HG03175 (cell line): Measurements from ENCODE around the gene ZC3H18.

Experiments used
- ATAC-seq: cut with Tn5 transposase; IDR thresholded peaks from one replicate; pipeline ENCODE4 v1.9.1; 2021; ENCODE audit warnings: mild to moderate bottlenecking, moderate library complexity; ENCODE audit not compliant: unreplicated experiment

ZC3H18 gene

DNA sequence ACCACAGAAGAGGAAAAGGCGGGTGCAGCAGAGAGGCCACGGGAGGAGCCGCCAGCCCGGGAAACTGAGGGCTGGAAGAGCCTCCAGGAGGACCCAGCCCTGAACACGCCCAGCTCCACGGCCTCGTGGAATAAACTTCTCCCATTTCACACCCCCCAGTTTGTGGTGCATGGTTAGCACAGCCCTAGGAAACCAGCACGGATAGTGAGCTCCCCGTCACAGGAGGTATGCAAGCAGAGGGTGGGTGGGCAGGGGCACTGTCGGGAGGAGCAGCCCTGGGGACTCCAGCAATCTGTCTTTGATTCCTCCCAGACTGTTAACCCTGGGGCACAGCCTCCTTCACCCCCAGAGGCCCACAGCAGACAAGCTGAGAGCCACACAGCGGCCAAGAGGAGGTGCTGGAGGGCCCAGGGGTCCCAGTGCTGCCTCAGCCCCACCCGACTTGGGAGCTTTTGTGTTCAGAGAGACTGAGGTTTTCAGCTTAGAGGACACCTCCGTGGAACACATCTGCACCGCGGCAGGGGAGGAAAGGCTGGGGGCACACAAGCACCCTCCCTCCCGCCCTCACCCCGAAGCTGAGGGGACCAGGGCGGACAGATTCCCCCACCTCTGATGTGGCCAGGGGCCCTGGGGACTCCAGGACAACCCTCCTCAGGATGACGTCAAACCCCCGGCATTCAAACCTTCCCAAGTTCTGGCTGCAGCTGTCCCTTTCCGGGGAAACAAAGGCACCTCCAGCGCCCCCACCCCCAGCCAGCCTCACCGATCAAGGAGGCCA, 66.5 kb downstream of the ZC3H18 start:
- no peak for ATAC-seq

DNA sequence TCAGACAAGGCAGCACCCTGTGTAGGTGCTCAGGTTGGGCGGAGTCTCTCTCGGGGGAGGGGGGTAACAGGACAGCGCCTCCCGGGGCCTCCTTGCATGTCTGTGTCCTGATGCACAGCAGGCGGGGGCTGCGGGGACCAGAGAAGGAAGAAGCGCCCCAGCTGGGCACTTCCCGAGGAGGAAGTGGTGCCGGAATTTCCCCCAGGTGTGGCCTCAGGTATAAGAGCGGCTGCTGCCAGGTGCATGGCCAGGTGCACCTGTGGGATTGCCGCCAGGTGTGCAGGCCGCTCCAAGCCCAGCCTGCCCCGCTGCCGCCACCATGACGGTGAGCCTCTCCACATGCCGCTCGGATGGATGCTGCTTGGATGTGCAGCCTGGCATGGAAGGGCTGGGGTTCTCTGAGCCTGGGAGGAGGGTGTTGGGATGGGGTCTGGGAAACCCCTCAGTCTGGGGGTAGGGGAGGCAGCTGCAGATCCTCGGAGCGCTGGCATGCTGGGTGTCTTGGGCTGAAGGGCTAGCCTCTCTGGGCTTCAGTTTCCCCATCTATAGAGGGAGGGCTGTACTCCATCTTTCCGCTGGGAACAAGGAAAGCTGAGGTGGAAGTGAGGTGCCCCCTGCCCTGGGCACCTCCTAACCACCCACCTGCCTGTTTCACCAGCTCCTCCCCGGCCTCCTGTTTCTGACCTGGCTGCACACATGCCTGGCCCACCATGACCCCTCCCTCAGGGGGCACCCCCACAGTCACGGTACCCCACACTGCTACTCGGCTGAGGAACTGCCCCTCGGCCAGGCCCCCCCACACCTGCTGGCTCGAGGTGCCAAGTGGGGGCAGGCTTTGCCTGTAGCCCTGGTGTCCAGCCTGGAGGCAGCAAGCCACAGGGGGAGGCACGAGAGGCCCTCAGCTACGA, 68.4 kb downstream of the ZC3H18 start, which contains the start of gene IL17C:
Gene IL17C (plus strand): TSS at position 250 of the 908 bp plus-strand sequence. CDS start 70 bp downstream, at position 320.
- no peak for ATAC-seq

DNA sequence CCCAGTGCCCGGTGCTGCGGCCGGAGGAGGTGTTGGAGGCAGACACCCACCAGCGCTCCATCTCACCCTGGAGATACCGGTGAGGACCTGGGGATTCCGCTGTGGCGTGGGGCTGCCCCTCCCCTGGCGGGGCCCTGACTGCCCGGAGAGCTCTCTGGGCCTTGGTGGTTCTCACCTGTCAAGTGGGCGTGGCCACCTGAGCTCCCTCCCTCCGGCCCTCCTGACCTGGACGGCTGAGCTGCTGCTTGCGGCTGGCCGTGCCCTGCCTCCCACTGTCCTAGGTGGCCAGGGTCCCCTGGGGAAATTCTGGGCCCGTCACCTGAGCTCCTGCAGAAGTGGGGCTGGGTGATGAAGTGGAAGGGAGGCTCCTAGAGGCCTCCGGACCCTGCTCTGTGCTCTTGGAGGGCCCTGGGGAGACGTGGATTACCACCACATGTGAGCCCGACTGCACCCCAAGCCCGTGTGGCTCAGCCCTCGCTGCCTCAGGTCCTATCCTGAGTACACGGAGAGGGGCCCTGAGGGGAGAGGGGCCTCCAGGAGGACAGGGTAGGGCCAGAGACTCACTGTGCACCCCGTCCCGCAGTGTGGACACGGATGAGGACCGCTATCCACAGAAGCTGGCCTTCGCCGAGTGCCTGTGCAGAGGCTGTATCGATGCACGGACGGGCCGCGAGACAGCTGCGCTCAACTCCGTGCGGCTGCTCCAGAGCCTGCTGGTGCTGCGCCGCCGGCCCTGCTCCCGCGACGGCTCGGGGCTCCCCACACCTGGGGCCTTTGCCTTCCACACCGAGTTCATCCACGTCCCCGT, 69.2 kb downstream of the ZC3H18 start:
- no peak for ATAC-seq

DNA sequence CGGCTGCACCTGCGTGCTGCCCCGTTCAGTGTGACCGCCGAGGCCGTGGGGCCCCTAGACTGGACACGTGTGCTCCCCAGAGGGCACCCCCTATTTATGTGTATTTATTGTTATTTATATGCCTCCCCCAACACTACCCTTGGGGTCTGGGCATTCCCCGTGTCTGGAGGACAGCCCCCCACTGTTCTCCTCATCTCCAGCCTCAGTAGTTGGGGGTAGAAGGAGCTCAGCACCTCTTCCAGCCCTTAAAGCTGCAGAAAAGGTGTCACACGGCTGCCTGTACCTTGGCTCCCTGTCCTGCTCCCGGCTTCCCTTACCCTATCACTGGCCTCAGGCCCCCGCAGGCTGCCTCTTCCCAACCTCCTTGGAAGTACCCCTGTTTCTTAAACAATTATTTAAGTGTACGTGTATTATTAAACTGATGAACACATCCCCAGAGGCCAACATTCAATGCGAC, 69.9 kb downstream of the ZC3H18 start:
- ATAC-seq, result no peak

DNA sequence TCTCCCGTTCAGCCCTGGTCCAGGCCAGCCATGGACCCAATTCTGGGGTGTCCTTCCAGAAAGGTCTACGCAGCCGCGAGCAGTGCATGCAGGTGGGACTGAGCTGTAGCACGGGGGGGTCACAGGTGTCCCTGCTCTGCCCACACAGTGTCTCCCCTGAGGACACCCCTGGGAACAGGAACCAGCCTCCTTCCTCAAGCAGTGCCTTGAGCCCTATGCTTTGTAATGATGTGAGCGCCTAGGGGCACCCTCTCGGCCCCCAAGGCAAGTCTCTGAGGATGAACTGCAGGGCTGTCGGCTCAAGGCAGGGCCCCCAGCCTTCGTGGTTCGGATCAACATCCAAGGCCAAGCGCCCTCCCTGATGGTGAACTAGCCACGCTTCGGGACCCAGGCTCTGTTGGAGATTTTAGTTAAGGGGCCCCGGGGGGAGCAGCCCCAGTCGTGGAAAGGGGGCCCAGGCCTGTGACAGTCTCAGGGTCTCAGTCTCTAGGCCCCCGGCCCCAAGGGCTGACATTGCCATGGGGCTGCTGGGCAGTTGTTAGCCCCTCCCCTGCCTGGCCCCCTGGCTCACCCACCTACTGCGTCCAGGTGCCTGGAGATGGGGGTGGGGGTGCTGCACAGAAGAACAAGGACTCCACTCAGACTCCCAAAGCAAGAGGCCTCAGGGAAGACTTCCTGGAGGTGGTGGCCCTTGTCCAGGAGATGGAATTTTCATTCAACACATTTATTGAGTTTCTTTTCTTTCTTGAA, 70.5 kb downstream of the ZC3H18 start:
- no peak for ATAC-seq

DNA sequence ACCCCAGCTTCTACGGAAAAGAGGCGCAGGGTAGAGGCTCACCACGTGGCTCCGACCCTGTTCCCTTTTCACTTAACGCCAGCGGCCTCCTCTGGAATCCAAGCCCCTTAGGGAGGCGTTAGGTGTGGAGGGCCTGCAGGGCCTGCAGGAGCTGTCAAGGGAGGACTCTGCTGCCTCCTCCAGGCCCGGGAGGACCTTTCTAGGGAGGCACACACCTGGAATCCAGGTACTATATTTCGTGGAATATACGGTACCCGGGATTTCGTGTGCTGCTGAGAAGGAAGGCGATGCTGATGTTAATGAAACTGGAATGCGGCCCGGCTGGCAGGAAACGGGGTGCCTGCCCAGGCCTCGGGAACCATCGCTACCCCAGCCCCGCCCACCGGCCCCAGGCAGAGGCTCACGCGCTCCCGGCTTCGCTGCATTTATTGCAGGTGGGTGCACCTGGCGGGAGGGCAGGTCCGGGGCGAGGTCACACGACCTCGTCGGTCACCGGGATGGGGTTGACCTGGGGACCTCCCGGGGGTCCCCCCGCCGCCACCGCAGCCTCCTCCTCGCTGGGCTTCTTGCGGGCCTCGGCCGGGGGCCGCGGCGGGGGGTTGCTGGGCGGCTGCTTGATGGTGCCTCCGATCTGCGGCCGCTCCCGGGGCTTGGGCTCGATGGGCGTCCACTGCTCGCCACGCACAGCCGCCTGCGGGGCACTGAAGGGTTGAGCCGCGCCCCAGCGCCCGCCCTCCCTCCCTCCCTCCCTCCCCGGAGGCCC, 72.9 kb downstream of the ZC3H18 start:
- ATAC-seq, result no peak

DNA sequence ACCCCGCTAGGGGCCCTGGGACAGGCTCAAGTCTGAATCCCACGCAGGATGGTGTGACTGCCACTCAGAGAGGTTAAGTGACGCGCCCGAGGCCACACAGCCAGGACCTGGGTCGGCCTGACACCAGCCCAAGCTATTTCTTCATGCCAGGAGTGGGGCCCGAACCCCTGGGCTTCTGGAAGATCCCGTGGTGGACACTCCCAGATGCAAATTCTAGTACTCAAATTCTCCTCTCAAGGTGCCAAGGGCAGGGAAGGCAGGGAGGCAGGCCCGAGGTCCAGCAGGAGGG, 73.4 kb downstream of the ZC3H18 start:
- ATAC-seq, result no peak

DNA sequence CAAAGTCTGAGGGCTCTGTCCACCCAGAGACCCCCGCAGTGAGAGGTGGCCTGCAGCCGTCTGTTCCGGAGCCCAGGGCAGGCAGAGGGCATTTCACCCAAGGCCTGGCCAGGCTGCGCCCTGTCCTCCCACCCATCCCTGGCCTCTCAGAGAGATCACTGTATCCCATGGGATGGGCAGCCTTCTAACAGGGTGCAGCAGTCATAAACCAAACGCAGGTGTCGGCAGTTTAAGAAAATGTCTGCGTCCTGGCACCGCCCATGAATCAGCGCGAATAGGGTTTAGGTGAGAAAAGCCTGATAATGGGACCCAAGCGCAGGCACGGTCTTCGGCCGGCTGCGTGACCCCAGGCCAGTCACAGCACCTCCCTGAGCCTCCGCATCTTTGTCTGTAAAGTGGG, 75.3 kb downstream of the ZC3H18 start:
- ATAC-seq, result no peak

DNA sequence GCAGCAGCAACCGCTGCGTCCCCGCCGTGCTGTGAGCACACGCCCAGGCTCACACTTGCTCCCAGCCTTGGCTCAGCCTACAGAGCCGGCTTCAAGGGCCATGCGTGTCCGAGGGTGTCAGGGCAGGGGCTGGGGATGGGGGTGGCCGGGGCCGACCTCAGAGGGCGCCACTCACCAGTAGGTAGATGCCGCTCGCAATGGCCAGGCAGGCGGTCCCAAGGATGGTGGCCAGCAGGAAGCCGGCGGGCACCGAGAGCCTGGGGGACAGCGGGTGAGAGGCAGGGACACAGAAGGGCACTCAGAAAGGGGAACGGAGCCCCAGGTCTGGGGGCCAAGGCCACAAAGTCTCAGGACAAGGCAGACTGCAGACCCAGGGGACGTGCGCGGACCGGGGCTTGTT, 75.7 kb downstream of the ZC3H18 start:
- ATAC-seq, result no peak

DNA sequence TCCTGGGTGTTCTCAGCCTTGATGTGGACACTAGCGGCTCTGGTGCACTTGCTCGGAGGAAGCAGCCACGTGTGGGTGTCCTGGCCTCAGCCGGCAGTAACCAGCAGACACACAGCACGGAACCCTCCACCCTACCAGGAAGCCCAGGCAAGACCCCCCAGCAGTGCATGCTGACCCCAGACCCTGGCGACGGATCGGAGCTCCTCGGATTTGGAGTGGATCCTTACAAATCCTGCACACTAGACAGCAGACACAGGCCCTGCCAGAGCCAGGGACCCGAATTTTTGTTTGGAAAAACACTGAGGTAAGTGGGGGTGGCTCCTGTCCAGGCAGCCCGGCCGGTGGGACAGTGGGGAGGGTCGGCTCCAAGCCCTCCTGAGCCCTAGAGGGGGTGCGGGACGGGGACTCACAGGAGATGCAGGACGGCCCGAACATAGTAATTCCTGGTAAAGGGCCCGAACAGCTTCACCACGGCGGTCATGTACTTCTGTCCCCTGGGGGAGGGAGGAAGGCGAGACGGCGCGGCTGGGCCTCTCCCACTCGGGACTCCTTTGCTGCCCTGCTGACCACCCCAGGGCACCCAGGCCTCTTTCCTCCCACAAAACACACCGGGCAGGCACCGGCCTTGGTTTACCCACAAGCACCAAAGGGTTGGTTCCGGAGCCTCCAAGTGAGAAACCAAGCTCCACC, 76.3 kb downstream of the ZC3H18 start:
- ATAC-seq, result no peak

DNA sequence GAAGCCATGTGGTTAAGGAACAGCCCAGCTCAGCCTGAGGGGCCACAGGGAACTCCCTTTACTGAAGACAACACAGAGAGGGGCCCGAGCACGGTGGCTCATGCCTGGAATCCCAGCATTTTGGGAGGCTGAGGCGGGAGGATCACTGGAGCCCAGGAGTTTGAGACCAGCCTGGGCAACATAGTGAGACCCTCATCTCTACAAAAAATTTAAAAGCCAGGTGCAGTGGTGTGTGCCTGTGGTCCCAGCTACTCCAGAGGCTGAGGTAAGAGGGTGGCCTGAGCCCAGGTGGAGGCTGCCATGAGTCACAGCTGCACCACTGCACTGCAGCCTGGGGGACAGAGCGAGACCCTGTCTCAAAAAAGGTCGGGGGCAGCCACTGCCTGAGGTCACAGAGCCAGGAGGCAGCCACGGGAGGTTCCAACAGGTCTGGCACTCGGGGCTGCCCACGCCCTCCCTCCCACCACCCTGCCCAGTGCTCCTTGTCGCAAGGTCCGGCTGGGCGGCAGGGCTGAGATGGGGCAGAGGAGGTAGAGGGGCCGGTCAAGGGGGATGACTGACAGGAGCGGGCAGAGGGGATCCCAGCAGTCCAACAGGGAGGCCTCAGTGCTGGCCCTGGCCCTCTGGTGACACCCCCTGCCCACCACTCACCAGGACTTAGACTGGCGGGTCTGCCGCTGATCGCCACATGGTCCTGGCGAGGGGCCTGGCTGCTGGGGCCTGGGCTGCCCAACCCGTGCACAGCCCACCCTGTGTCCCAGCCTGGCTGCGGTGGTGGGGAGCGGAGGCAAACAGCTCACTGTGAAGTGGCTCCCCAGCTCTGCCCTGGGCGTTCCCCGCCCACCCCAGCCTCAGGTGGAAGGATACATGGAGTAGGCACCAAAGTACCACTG, 77.2 kb downstream of the ZC3H18 start:
- ATAC-seq, result no peak

DNA sequence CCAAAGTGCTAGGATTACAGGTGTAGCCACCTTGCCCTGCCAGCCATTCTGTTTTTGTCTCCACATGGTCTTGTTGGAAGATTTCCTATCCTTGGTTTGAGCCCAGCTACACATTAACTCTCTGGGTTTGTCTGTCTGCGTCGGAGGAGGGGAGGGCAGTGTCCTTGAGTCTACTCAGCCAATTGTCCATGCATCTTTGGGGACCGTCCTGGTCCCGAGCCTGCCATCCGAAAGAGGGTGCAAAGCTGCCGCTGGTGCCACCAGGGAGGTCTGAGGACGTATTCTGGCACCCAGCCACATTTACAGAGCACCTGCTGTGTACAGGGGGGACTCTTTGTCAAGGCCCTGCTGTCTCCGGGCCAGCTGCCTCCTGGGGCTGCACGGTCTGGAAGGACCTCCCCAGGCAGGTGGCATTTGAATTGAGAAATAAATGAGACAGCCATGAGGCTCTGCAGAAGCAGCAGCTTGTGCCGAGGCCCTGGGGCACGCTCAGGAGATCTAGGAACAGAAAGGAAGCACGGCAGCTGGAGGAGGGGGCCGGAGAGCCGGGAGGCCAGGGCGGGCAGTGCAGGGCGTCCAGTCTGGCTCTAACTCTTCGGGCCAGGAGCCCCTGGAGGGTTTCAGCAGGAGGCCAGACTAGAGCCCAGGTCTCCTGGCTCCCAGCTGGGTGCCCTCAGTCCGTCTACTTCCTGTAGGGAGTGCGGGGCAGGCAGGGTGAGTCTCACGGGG, 79.2 kb downstream of the ZC3H18 start:
- no peak for ATAC-seq

DNA sequence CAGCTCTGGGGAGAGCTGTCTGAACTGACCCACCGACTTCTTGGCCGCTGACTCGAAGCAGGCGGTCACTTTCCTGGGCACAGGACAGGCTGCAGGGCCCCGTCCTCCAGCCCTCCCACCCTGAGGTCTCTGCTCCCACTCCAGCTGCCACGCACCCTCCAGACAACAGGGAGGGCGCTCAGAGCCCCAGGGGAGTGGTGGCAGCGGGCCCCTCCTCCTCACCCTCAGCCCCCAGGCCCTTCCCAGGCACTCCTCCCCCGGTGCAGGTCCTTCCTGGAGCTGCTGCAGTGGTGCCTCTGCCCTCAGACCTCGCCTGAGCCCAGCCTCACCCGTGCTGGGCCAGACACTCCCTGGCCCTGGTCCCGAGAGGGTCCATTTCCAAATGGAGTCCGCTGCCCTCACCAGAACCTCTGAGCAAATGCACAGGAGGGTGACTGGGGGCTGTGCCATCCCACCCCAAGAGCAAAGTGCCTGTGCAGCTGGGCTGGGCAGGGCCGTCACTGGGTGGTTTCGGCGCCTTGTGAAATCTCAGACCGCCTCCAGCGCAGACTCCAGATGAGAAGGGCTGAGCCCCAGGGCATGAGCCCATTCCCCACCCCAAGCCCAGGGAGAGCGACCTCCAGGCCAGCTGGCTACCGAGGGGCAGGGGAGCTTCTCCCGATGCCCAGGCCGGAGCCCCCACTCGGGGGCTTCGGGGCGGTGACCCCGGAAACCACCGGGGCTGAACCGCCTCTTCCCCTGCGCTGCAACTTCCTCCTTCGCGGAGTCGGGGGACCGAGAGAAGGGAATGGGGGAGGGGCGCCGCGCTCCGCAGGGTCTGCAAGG, 79.9 kb downstream of the ZC3H18 start:
- peak; percentile 10 for ATAC-seq

DNA sequence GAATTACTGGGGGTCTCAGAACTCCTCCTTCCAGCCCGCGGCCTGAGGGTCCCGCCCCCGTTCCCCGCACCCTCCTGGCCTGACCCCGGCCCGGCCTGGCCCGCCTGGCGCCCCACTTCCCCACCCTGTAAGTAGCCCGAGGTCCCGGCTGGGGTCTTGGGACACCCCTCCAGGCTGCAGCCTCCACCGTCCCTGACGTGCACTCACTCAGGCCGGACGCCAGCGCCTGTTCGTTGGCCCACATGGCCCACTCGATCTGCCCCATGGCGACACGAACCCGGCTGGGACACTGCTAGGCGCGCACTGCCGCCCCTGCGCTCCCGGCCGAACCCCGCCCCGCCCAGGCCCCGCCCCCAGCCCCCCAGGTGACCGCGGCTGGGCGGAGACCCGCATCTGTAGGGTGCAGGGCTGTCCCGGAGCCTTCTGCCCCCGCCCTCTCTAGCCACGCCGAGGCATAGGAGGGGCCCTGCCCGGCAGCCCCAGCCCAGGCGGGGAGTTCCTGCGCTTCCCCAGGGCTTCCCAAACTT, 80.6 kb downstream of the ZC3H18 start, which contains the start of gene CYBA:
Gene CYBA (minus strand): TSS at position 305 of the 527 bp plus-strand sequence. CDS start 40 bp downstream, at position 265.
- peak; percentile 80 for ATAC-seq

DNA sequence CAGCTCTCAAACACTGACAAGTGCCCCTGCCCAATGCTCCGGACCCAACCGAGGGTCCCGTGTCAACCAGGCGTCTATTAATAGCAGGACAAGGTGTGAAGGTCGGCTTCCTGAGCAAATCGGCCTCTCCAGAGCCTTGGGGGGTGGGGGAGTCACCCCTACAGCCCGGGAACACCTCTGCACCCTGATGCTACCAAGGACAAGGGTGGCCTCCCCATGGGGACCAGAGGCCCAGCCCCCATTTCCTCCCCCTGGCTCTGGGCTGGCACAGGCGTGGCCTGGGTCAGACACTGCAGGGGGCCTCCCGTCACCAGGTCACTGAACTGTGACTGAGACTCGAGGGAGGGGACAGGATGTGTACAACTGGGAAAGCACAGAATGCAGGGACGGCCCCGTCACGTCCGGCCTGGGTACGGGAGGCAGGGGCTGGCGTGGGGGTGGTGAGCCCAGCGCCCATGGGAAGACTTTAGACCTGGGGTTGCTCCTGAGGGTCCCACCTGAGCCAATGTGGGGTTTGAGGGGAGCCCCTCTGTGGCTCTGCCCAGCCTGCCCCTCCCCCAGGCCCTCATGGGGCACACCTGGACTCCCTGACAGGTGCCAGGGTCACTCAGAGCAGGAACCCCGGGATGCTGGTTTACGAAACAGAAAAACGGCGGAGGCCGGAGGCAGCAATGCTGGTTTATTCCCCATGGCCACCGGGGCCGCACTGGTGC, 81.2 kb downstream of the ZC3H18 start:
- peak; percentile 77 for ATAC-seq
